HepG2 (cell line): ENCODE measurements around the gene HABP4. TPM values are rescaled to one million over a fixed set of nuclear protein-coding genes. Genes with fewer than 3 reads are reported as not detected.

ENCODE experiments used
- AGO1 ChIP-seq: fragments of 200-400 bp; formaldehyde crosslinking; IDR thresholded peaks from 2 replicates; pipeline ENCODE4 v1.6.1; 2017; ENCODE audit warnings: mild to moderate bottlenecking, low read depth, low read length, moderate library complexity; ENCODE audit not compliant: poor library complexity, severe bottlenecking
- ARNT ChIP-seq: fragments of 450-650 bp; IDR thresholded peaks from 2 replicates; pipeline ENCODE4 v1.6.1; 2017
- CC2D1A ChIP-seq: sonication (generic); formaldehyde crosslinking; IDR thresholded peaks from 2 replicates; pipeline ENCODE4 v1.8.1; 2023; ENCODE audit warnings: mild to moderate bottlenecking, missing genetic modification reagents
- CCAR2 ChIP-seq: fragments of 200-400 bp; formaldehyde crosslinking; optimal IDR thresholded peaks from 2 replicates; pipeline ENCODE3; 2018; ENCODE audit warnings: low read depth, mild to moderate bottlenecking, low read length, moderate library complexity
- FLYWCH1 ChIP-seq: sonication (generic); formaldehyde crosslinking; IDR thresholded peaks from 2 replicates; pipeline ENCODE4 v1.8.1; 2023; ENCODE audit warnings: mild to moderate bottlenecking, missing genetic modification reagents
- KAT8 ChIP-seq: IDR thresholded peaks from 2 replicates; pipeline ENCODE4 v1.6.1; 2016; ENCODE audit warnings: missing genetic modification reagents, missing compliant biosample characterization
- NFKB2 ChIP-seq: sonication (generic); formaldehyde crosslinking; IDR thresholded peaks from 2 replicates; pipeline ENCODE4 v1.4.0; 2020; ENCODE audit warnings: missing genetic modification reagents, borderline replicate concordance
- SP5 ChIP-seq: IDR thresholded peaks from 2 replicates; pipeline ENCODE4 v1.6.1; 2016; ENCODE audit warnings: low read depth, borderline replicate concordance
- TCF12 ChIP-seq, 2 experiments: fragments of 450-650 bp in 1 of 2; sonication (generic) in 1 of 2; formaldehyde crosslinking in 1 of 2; IDR thresholded peaks; 2 replicates each; pipeline versions ENCODE4 v1.6.1 to v1.8.0; 2017 to 2022; ENCODE audit warnings: antibody characterized with exemption in 1 of 2, mild to moderate bottlenecking in 1 of 2, missing genetic modification reagents in 1 of 2, moderate library complexity in 1 of 2
- TSC22D2 ChIP-seq: sonication (generic); formaldehyde crosslinking; IDR thresholded peaks from 2 replicates; pipeline ENCODE4 v1.5.1; 2020; ENCODE audit warnings: missing genetic modification reagents, mild to moderate bottlenecking, borderline replicate concordance
- ZBTB3 ChIP-seq: sonication (generic); formaldehyde crosslinking; IDR thresholded peaks from 2 replicates; pipeline ENCODE4 v1.4.0; 2020; ENCODE audit warnings: low read depth, mild to moderate bottlenecking, moderate library complexity, missing genetic modification reagents, borderline replicate concordance
- ZNF264 ChIP-seq: sonication (generic); formaldehyde crosslinking; IDR thresholded peaks from 2 replicates; pipeline ENCODE4 v1.4.0; 2020; ENCODE audit warnings: missing genetic modification reagents
- ZNF557 ChIP-seq: sonication (generic); formaldehyde crosslinking; IDR thresholded peaks from 2 replicates; pipeline ENCODE4 v1.4.0; 2020; ENCODE audit warnings: missing genetic modification reagents
- ZNF761 ChIP-seq: sonication (generic); formaldehyde crosslinking; conservative IDR thresholded peaks from 2 replicates; pipeline ENCODE4 v1.4.0; 2020; ENCODE audit warnings: mild to moderate bottlenecking, missing genetic modification reagents
- ZSCAN9 ChIP-seq: IDR thresholded peaks from 2 replicates; pipeline ENCODE4 v1.6.1; 2016; ENCODE audit warnings: borderline replicate concordance
- polyA plus RNA-seq, 8 experiments: library from polyadenylated mRNA; depleted of rRNA in 3 of 8; stranded (reverse) in 7 of 8; unstranded in 1 of 8; fragments of >200 nt; fragmentation: Illumina TruSeq in 4 of 8; extraction: Trizol in 4 of 8; gene quantifications; 2 replicates each; pipeline versions ENCODE4 v1.2.1 to v1.2.3, GENCODE V29; 2011 to 2016; ENCODE audit warnings: low read depth in 4 of 8, missing spikeins in 1 of 8, mixed read lengths in 1 of 8; ENCODE audit not compliant: insufficient read depth in 1 of 8
- total RNA-seq, 5 experiments: library from RNA; depleted of rRNA; stranded (reverse); fragments of >200 nt; fragmentation: Illumina TruSeq; extraction: Trizol; gene quantifications; 2 replicates each; pipeline ENCODE4 v1.2.3, GENCODE V29; 2016; ENCODE audit warnings: low read depth in 1 of 5
- TF ChIP-seq, protein P1 (sequence below): sonication (generic); formaldehyde crosslinking; IDR thresholded peaks from 2 replicates; pipeline ENCODE4 v1.9.0; 2022; ENCODE audit warnings: low read depth, missing genetic modification reagents
- TF ChIP-seq, protein P2 (sequence below), 2 experiments: sonication (generic) in 1 of 2; formaldehyde crosslinking in 1 of 2; IDR thresholded peaks; 2 replicates each; pipeline versions ENCODE4 v1.4.0 to v1.6.1; 2016 to 2020; ENCODE audit warnings: borderline replicate concordance in 1 of 2, low read depth in 1 of 2, mild to moderate bottlenecking in 1 of 2, missing genetic modification reagents in 1 of 2
- TF ChIP-seq, protein P3 (sequence below), 2 experiments: sonication (generic) in 1 of 2; formaldehyde crosslinking in 1 of 2; IDR thresholded peaks; 2 replicates each; pipeline versions ENCODE4 v1.4.0 to v1.6.1; 2018 to 2020; ENCODE audit warnings: missing genetic modification reagents in 2 of 2, borderline replicate concordance in 1 of 2, low read depth in 1 of 2, mild to moderate bottlenecking in 1 of 2, missing biosample characterization in 1 of 2

The HABP4 gene
- total and polyA plus RNA-seq, 2 of the 13 experiments (the other 11 are each of a cell fraction or from before 2014, with no cell fraction given): 14.3 to 26.6 TPM

DNA sequence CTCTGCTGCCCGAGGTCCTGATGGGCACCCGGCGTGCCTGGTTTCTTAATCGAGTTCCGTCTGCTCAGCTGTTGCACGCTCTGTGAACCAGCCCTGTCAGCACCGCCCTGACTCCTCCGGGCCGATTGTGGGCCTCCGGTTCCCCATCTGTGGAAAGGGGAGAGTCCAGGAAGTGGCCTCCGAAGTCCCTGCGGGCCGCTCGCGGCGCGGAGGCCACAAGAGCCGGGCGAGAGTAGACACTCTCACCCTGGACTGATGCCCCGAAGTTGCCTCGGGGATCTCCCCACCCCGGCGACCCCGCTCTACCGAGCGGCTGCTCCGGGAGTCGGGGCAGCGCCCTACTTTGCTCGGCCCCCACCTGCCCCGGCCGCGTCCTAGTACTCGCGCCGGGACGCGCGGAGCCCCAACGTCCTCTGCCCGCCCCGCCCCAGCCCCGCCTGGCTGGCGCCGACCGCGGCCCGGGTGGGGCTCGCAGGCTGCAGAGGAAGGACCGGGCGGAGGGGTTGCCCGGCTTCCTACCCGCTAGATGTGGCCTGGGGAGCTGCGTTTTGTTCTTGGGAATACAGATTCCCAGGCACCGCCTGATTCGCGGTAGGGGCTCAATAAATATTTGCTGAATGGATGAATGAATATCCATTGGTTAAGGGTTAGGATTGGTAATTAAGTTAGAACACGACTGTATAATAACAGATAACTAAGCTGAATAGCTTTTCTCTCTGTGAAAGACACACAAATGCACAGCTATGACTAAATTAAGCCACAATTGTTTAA lies 30.9 kb upstream of the HABP4 start (continued):
- TF ChIP-seq ZNF761 (CRISPR knock-in tag): 0 out of 2 replicates have a peak, but pooled peaks have one; percentile 57
- no peak for TF ChIP-seq TCF12 (IDR thresholded peaks at IDR 0.05)
- no peak for TF ChIP-seq TCF12 (CRISPR knock-in tag; IDR thresholded peaks at IDR 0.05)
- TF ChIP-seq KAT8 (CRISPR knock-in tag): peak; percentile 4; the same call in 1 of the 2 replicates
- peak; percentile 73 for TF ChIP-seq SP5 (CRISPR knock-in tag)
- no peak for TF ChIP-seq AGO1
- TF ChIP-seq, protein P1, sequence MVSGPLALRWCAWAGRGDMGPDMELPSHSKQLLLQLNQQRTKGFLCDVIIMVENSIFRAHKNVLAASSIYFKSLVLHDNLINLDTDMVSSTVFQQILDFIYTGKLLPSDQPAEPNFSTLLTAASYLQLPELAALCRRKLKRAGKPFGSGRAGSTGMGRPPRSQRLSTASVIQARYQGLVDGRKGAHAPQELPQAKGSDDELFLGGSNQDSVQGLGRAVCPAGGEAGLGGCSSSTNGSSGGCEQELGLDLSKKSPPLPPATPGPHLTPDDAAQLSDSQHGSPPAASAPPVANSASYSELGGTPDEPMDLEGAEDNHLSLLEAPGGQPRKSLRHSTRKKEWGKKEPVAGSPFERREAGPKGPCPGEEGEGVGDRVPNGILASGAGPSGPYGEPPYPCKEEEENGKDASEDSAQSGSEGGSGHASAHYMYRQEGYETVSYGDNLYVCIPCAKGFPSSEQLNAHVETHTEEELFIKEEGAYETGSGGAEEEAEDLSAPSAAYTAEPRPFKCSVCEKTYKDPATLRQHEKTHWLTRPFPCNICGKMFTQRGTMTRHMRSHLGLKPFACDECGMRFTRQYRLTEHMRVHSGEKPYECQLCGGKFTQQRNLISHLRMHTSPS (CRISPR knock-in tag): no peak
- no peak for TF ChIP-seq NFKB2 (CRISPR knock-in tag)
- TF ChIP-seq, protein P2, sequence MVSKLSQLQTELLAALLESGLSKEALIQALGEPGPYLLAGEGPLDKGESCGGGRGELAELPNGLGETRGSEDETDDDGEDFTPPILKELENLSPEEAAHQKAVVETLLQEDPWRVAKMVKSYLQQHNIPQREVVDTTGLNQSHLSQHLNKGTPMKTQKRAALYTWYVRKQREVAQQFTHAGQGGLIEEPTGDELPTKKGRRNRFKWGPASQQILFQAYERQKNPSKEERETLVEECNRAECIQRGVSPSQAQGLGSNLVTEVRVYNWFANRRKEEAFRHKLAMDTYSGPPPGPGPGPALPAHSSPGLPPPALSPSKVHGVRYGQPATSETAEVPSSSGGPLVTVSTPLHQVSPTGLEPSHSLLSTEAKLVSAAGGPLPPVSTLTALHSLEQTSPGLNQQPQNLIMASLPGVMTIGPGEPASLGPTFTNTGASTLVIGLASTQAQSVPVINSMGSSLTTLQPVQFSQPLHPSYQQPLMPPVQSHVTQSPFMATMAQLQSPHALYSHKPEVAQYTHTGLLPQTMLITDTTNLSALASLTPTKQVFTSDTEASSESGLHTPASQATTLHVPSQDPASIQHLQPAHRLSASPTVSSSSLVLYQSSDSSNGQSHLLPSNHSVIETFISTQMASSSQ (IDR thresholded peaks at IDR 0.05; ENCODE audit: low read depth): no peak
- TF ChIP-seq, protein P2 (CRISPR knock-in tag; IDR thresholded peaks at IDR 0.05; ENCODE audit: borderline replicate concordance): peak; percentile 69; the same call in 1 of the 2 replicates
- TF ChIP-seq ZSCAN9 (CRISPR knock-in tag): no peak
- no peak for TF ChIP-seq ARNT
- TF ChIP-seq ZNF264 (CRISPR knock-in tag): no peak
- TF ChIP-seq, protein P3, sequence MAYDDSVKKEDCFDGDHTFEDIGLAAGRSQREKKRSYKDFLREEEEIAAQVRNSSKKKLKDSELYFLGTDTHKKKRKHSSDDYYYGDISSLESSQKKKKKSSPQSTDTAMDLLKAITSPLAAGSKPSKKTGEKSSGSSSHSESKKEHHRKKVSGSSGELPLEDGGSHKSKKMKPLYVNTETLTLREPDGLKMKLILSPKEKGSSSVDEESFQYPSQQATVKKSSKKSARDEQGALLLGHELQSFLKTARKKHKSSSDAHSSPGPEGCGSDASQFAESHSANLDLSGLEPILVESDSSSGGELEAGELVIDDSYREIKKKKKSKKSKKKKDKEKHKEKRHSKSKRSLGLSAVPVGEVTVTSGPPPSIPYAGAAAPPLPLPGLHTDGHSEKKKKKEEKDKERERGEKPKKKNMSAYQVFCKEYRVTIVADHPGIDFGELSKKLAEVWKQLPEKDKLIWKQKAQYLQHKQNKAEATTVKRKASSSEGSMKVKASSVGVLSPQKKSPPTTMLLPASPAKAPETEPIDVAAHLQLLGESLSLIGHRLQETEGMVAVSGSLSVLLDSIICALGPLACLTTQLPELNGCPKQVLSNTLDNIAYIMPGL (CRISPR knock-in tag; IDR thresholded peaks at IDR 0.05; ENCODE audit: borderline replicate concordance in 1 of 2, low read depth in 1 of 2): peak; percentile 34 to 78; a peak in 2 of 4 replicates
- TF ChIP-seq CCAR2: no peak
- TF ChIP-seq FLYWCH1 (CRISPR knock-in tag): no peak
- 0 out of 2 replicates have a peak, but pooled peaks have one; percentile 53 for TF ChIP-seq TSC22D2
- TF ChIP-seq ZNF557 (CRISPR knock-in tag): no peak
- TF ChIP-seq CC2D1A: no peak
- no peak for TF ChIP-seq ZBTB3
